GM12891 (cell line): ENCODE results near the gene SRGAP3.

Source experiments
- DNase-seq: peaks from one replicate; pipeline ENCODE4 v3.0.0; 2011; ENCODE audit warnings: low spot score; ENCODE audit not compliant: insufficient read length
- FAIRE-seq: peaks from 2 replicates; lab custom pipeline; 2011; peaks lifted over from hg19 to GRCh38; lab: Jason Lieb, UNC
- PAX5 ChIP-seq: IDR thresholded peaks from 2 replicates; pipeline ENCODE4 v1.6.1; 2011; ENCODE audit warnings: low read length, moderate library complexity, mild to moderate bottlenecking; ENCODE audit not compliant: insufficient read depth, severe bottlenecking
- POLR2A ChIP-seq: IDR thresholded peaks from 2 replicates; pipeline ENCODE4 v1.6.1; 2011; ENCODE audit warnings: low read depth, low read length, control low read depth
- POLR2AphosphoS5 ChIP-seq: IDR thresholded peaks from 2 replicates; pipeline ENCODE4 v1.6.1; 2011; ENCODE audit warnings: low read depth, low read length, control low read depth
- POU2F2 ChIP-seq: IDR thresholded peaks from 2 replicates; pipeline ENCODE4 v1.6.1; 2011; ENCODE audit warnings: low read depth, mild to moderate bottlenecking, control low read depth, low read length, moderate library complexity
- SPI1 ChIP-seq: IDR thresholded peaks from 2 replicates; pipeline ENCODE4 v1.6.1; 2011; ENCODE audit warnings: low read depth, low read length, control low read depth
- TAF1 ChIP-seq: IDR thresholded peaks from 2 replicates; pipeline ENCODE4 v1.6.1; 2011; ENCODE audit warnings: low read depth, low read length, control low read depth

The SRGAP3 gene

GRCh38 chr3:9241956-9242355, 7.5 kb downstream of the SRGAP3 start:
- FAIRE-seq: no peak
- TF ChIP-seq POLR2AphosphoS5 (no peak), TAF1 (no peak), SPI1 (no peak), PAX5 (no peak), POLR2A (no peak), POU2F2 (no peak)

DNA sequence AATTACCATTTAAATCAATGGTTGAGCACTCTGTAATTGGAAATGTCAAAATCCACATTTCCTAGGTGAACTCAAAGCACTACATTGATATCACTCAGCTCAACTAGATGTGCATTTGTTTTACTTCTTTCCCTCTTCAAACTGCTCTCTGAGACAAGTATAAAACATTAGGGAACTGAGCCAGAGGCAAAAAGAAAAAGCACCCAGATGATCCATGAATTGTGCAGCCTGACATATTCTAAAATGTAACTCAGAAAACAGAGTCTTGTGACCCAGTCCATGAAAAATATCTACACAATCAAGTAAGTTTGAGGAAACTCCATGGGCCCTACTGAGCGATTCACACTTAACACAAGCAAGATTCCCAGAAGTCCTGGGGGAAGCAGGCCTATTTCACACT, 9.8 kb downstream of the SRGAP3 start:
- DNase-seq (no peak), FAIRE-seq (no peak)
- TF ChIP-seq TAF1 (no peak), SPI1 (no peak), POLR2A (no peak), PAX5 (no peak), POU2F2 (no peak)

More at GRCh38 chr3:9241956-9242355, 7.5 kb downstream of the SRGAP3 start:
- no peak for DNase-seq

DNA sequence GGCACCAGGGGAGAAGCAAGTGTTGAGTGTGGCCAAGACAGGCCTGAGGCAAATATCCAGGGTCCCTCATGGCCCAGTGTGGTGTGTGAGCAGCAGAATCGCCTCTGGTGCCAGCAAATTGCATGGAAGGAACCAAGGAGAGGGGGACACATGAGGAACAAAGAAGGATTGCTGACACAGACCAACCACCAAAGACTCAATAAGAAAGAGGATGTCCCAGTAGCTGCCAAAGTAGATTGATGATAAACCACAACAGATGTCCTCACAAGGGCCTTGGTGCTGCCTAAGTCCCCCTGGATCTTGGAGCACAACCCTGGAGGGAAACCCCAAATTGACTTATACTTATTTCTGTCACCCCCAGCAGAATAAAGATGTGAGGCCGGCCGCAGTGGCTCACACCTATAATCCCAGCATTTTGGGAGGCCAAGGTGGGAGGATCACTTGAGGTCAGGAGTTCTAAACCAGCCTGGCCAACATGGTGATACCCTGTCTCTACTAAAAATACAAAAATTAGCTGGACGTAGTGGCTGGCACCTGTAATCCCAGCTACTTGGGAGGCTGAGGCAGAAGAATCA, 10.6 kb downstream of the SRGAP3 start:
- FAIRE-seq (no peak), DNase-seq (no peak)
- TF ChIP-seq SPI1 (no peak), POLR2A (no peak), PAX5 (no peak), POU2F2 (no peak), POLR2AphosphoS5 (no peak), TAF1 (no peak)

DNA sequence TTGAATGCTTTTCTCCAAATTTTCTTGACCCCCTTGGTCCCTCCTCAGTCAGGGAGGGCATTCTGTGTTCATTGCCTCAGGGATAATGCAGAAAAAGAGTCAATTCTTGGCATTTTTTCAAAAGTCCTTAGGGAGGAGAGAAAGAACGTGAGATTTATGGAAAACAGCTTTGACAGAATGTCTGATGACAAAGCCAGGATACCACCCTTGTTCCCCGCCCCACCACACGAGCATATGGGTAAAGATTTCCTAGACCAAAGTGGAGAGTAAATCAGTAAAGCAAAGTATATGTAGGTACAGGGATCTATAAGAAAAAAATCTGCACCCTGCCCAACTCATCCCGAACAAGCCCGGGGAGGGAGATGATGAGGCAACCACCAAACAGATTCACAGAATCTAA, 11.2 kb downstream of the SRGAP3 start:
- no peak for DNase-seq
- TF ChIP-seq PAX5 (no peak), POLR2AphosphoS5 (no peak), POLR2A (no peak), TAF1 (no peak), SPI1 (no peak), POU2F2 (no peak)
- FAIRE-seq: no peak

GRCh38 chr3:9233814-9234600, 15.4 kb downstream of the SRGAP3 start:
- TF ChIP-seq POLR2A: no peak
- no peak for TF ChIP-seq PAX5
- no peak for TF ChIP-seq SPI1
- TF ChIP-seq TAF1: no peak
- TF ChIP-seq POU2F2: no peak
- no peak for TF ChIP-seq POLR2AphosphoS5
- FAIRE-seq (no peak), DNase-seq (no peak)

DNA sequence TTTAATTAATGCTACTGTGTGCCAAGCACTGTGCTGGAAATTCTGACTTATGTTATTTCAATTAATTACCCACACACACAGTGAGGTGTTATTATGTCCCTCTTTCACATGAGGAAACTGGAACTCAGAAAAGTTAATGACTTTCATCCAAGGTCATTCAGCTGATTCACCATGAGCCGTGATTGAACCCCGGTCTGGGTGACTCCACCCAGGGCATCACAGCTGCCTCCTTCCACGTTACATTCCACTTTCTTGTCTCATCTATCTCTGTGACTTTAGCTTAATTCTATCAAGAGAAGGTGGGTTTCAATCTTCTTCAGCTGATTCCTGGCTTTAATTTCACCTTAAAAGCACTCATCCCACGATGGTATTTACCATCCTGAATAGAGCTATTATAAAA, 16.3 kb downstream of the SRGAP3 start:
- TF ChIP-seq TAF1 (no peak), SPI1 (no peak), POLR2AphosphoS5 (no peak), POU2F2 (no peak), PAX5 (no peak), POLR2A (no peak)
- FAIRE-seq: no peak
- DNase-seq: no peak

DNA sequence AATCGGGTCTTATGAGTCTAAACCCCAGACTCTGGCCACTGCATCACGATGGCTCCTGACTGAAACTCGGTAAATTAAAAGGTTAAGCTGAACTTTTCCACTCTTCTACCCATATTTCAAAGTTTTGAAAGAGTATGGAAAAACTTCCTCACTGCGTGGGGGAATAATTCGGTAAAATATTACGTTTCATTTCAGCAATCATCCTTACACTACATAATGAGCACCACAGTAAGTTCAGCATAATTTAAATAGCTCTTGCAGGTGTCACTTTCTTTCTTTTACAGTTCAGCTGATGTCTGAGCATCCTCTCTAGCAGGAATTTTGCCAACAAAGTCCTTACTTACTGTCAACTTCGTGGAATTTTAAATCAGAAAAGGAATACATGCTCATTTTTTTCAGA, 17.5 kb downstream of the SRGAP3 start:
- DNase-seq: no peak
- FAIRE-seq: no peak

DNA sequence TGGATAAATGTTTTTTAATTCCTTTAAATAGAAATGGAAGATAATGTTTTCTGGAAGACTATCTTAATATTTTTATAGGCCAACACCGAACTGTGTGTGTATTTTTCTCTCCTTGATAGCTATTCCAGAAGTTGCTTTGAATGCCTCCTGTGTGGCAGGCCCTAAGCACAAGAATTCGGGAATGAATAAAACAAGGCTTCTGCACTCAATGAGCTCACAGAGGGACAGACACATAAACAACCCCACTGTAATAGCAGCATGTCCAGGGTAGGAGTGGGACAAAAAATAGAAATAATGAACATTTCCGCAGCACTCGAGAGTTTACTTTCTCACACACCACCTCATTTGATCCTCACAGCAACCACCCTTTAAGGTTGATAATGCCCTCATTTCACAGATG, 18.0 kb downstream of the SRGAP3 start:
- FAIRE-seq: no peak
- TF ChIP-seq PAX5 (no peak), POLR2A (no peak), POLR2AphosphoS5 (no peak), TAF1 (no peak), SPI1 (no peak), POU2F2 (no peak)
- no peak for DNase-seq

More for the DNA sequence above, 17.5 kb downstream of the SRGAP3 start:
- TF ChIP-seq TAF1 (no peak), POU2F2 (no peak), SPI1 (no peak), POLR2A (no peak), POLR2AphosphoS5 (no peak), PAX5 (no peak)

DNA sequence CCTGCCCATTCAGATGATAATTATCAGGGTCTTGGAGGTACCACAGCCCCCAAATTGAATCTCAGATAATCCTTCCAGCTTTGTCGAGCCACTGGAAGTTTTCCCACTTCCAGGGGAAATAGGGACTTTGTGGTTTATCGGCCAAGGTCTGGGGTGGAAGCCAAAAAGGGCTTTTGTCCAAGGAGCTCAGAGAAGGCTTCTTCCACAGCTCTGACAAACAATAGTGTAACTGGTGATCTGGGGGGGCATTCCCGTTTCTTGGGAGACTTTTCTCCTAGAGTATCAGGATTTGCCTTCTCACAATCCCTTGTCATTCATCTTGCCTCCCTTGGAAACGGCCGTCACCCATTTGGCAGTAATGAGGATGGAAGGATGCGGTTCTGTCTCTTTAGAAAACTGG, 18.4 kb downstream of the SRGAP3 start:
- DNase-seq: no peak
- TF ChIP-seq SPI1 (no peak), PAX5 (no peak), POLR2AphosphoS5 (no peak), TAF1 (no peak), POLR2A (no peak), POU2F2 (no peak)
- no peak for FAIRE-seq

GRCh38 chr3:9230596-9230995, 18.9 kb downstream of the SRGAP3 start:
- FAIRE-seq: no peak
- no peak for DNase-seq
- TF ChIP-seq PAX5 (no peak), POU2F2 (no peak), POLR2A (no peak), TAF1 (no peak), POLR2AphosphoS5 (no peak), SPI1 (no peak)
